Islet of Langerhans (tissue), 1 donor: ENCODE results near the gene VDAC1.

Experiments used
- FAIRE-seq: peaks from one replicate; lab custom pipeline; 2011; peaks lifted over from hg19 to GRCh38; lab: Jason Lieb, UNC

VDAC1 gene

DNA sequence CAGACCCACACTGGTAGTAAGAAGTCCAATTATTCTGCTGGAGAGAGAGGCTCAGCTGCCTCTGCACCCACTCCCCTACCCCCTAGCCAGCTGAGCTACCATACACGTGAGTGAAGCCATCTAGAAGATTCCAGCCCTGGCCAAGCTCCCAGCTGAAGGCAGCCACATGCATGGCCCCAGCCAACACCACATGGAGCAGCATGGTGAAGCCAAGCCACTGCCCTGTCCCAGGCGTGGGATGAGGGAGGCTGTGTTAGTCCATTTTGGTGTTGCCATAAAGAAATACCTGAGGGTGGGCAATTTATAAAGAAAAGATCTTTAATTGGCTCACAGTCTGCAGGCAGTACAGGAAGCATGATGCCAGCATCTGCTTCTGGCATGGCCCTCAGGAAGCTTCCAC lies 20.0 kb upstream of the VDAC1 start:
- FAIRE-seq: no peak

- no peak for FAIRE-seq
Observed at GRCh38 chr5:134022333-134022732, 17.6 kb upstream of the VDAC1 start.

DNA sequence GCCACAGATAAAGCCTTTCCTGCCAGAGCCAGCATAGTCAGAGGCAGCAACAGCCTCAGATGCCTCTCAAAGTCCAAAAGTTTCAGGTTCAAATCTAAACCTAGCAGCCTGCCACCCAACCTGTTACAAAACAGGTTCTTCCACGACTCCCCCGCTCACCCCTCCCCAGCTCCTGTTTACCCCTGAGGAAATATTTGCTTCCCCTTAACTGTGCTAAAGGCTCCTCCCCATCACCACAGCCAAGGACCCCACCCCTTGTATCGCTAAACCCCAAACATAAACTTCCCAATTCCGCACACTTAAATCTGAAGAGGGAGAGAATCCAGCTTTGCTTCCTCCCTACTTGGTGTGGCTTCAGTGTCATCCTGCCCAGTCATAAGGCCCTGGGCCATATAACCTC lies 15.4 kb upstream of the VDAC1 start:
- FAIRE-seq: no peak

- no peak for FAIRE-seq
Observed at GRCh38 chr5:134019636-134020035, 14.9 kb upstream of the VDAC1 start.

GRCh38 chr5:134018986-134019316 lies 14.2 kb upstream of the VDAC1 start:
- FAIRE-seq: no peak

GRCh38 chr5:134018154-134018985 lies 13.6 kb upstream of the VDAC1 start:
- FAIRE-seq: no peak

DNA sequence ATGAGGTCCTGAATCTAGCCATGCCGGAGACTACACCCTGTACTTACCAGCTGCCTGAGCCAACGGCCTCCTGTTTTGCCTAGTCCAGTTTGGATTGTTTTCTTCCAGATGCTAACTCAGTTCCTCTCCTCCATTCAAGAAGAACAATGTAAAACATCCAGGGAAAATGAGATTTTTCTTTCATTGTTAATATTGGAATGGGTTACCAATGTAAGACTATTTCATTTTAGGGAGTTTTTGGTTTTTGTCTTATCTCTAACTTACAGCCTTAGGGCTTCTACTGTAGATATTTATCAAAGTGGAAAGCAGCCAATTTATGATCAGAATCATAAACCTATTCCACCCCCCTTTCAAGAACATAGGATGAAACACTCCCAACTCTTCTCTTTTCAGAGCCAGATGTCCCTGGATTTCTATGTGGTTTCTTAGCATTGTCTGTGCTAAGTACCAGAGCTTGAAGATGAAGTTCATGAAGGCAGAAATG lies 3.5 kb upstream of the VDAC1 start:
- FAIRE-seq: no peak

DNA sequence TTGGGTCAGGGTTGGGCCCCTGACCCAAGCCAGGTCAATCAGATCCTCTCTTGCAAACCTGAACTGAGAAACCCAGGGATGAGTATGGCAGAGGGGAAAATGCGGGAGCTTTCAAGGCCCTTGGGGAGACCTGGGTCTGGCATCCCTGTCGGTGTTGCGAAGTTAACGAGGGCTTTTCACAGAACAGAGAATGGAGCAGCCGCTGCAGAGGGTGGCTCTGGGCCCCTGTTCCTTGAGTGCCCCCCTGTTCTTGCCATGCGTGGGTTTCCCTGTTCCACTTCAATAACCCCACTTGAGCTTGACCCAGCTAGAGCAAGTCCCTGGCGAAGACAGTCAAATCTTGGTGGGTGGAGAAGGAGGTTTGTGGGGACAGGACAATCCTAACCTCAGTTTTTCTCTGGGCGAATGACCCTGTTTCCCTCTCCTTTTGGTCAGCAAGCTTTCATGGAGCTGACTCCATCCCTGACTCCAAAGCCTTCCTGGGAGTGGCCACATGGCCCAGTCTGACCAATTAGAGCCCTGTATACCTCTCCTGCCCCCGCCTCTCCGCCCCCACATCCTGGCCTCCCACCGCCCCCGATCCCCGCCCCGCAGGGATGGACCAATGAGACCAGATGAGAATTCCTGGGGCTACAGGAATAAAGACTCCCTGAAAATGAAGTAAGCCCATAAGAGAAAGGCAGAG lies 2.9 kb upstream of the VDAC1 start:
- FAIRE-seq: no peak

DNA sequence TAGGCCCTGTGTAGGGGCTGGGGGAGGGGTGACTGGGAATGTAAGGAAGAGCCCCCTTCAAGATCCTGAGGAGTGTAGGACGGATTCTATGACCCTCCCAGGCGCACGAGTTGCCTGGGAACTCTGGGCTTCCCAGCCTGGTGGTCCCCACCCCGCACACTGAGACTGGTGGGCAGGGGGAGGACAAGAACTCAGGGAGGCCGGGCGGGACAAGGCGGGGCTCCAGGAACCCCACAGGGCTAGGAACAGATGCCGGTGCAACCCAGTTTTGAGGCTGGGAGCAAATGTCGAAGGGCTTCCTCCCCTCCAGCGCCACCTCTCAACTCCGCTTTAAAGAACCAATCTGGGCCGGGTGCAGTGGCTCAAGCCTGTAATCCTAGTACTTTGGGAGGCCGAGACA lies 1.3 kb upstream of the VDAC1 start:
- no peak for FAIRE-seq

DNA sequence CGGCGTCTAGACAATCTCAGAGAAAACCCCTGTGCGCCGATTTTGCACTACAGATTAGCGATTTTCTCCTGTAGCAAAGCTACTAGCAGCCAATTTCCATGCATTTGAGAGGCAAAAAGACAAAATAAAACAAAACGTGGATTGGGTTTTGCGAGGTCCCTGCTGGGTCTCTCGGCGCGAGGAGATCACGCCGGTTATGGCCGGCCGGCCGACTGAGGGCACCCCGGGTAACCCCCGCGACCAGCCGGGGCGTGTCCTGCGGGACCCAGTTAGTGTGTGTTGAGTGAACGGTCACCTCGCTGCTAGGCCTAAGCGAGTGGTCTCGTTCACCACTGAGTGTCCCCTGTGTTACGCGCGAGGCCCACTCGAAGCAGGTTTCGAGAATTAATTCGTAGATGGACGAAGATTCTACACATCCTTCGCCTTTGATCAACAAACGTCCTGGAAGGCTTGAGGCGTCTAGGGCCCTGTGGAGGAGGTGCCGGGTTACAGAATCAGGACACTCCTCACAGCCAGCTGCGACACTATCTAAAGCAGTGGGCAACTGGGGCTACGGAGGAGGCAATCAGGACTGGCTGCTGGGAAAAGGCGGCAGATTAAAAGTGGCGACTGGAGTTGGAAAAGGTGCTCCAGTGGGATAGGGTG lies 764 bp upstream of the VDAC1 start:
- FAIRE-seq: no peak

- FAIRE-seq: no peak
Observed at GRCh38 chr5:134003817-134004625, 754 bp downstream of the VDAC1 start.

GRCh38 chr5:134003064-134003816 lies 1.5 kb downstream of the VDAC1 start:
- no peak for FAIRE-seq

DNA sequence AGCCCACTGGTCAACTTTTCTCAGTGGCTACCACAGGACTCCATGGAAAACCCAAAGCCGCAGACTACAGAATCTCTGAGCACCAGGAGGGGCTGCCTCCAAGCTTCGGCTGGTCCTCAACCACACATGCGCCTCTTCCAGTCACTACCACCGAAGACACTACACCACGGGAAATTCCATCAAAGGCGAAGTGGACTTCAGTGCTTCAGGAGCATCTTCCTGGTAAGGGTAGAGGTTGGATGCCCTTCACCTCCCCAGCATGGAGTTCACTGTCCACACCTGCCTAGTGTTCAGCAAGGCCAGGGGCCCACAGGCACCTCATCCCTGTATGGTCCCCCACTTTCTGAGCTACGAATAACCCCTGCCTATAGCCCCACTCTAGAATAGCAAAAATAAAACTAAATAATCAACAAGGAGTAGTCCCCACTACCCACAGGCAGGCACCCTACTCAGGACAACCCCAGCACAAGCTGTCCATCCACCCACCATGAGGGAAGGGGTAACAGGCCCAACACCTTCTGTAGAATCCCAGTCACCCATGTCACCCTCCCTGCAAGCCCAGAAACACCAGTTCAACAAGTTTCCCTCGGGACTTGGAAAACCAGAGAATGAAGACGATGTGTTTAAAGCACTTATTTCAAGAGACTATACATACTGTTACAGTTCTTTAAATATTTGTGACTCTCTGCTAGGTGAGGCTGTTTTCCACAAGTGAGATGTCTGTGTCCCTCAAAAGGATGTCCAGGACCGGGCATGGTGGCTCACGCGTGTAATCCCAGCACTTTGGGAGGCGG lies 2.6 kb downstream of the VDAC1 start:
- FAIRE-seq: no peak

GRCh38 chr5:134000696-134001453 lies 3.9 kb downstream of the VDAC1 start:
- FAIRE-seq: no peak

DNA sequence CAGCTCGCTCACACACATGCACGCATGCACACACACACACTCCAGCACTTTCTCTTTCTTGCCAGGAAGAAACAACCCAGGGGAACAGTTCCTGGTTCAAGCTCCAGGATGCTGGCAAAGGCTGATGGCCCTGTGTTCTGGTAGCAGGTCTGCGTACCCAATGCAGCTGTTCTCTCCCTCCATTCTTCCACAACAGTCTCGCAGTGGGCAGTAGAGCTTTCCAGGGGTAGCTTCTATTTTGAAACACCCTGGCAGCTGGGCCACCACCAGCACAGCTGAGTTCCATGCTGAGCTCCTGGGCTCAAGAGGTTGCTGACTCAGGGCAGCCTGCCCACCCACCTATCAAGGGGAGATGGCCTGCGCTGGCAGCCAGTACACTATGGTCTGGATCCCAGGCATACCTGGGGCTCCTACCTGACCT lies 4.7 kb downstream of the VDAC1 start:
- FAIRE-seq: no peak

DNA sequence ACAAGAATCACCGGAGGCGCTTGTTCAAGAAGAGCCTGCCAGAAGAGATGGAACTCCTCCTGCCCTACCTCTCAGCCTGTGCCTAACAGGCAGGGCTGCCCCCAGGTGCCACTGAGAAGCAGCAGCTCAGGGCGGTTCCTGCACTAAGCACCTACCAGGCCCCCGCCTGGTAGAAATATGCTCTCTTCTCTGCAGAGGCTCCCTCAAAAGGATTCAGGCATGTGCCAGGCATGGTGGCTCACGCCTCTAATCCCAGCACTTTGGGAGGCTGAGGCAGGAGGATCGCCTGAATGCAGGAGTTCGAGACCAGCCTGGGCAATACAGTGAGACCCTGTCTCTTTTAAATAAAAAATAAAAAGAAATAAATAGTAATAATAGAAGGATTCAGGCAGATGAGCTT lies 6.0 kb downstream of the VDAC1 start:
- FAIRE-seq: no peak

GRCh38 chr5:133998042-133998441 lies 6.7 kb downstream of the VDAC1 start:
- no peak for FAIRE-seq

- FAIRE-seq: no peak
Observed at GRCh38 chr5:133996683-133997252, 8.0 kb downstream of the VDAC1 start.

DNA sequence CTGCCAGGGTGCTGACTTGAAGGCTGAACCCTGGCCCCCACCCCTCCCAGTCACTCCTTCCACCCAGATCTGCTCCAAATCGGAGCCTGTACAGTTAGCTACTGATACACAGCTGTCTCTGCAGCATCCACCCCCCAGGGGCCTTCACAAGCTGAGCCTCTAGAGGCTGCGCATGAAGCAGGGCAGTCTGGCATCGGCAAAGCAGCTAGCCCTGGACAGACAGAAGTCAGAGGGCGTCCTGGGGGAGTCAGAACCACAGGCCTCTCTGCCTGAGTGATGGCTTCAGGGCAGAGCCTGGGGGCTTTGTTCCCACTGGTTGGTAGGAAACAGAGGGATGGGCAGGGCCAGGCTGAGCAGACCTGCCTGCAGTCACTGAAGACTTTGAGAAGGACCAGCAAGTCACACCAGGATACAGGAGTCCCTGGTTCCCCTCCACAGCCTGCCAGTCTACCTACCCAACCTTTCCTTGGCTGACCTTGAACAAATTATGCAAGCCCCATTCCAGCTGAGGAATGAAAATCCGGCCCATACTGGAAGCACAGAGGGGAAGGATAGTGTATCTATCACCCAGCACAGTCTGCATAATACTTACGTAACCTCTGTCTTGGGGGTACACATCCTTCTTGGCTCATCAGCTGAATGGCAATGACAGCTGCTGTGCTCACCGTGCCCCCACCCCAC lies 8.8 kb downstream of the VDAC1 start:
- no peak for FAIRE-seq
